HG03442 (cell line): ENCODE results near the gene EDN3.

Experiments
- ATAC-seq: cut with Tn5 transposase; IDR thresholded peaks from one replicate; pipeline ENCODE4 v1.9.1; 2021; ENCODE audit warnings: mild to moderate bottlenecking, moderate library complexity; ENCODE audit not compliant: unreplicated experiment

Gene EDN3

GRCh38 chr20:59307270-59307669, 6.9 kb downstream of the EDN3 start:
- no peak for ATAC-seq

DNA sequence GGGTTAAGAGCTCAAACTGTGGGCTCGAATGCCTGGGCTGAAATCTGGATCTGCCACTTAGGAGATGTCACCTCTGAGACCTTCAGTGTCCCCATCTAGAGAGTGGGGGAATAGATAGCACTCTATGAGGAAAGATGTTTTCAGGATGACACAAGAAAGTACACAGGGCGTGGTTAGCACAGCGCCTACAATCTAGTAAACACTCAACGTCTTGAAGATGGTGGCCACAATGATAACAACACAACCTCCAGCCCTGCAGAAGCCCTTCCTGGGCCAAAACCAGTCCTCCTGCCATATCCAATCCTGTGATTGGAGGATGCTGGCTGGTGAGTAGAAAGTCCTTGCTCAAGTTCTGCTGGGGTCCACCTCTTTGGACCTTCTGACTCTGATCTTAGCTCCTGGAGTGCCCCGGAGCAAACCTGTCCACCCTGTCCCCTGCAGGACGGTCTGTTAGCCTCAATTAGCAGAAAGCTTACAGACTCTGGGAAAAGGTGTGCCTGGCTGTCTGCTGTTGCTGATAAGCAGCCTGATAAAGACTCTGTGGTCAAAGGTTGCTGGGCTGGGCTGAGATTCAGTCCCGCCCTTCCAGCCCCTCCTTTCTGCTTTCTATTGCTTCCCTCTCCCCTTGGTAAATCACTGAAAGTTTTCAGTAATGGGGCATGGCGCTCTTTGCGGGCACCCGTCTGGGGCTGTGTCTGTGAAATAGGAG, 8.2 kb downstream of the EDN3 start:
- ATAC-seq, result no peak

GRCh38 chr20:59309218-59309617, 8.8 kb downstream of the EDN3 start:
- ATAC-seq, result no peak

- no peak for ATAC-seq
These were observed 14.6 kb downstream of the EDN3 start for GRCh38 chr20:59314997-59315396.

DNA sequence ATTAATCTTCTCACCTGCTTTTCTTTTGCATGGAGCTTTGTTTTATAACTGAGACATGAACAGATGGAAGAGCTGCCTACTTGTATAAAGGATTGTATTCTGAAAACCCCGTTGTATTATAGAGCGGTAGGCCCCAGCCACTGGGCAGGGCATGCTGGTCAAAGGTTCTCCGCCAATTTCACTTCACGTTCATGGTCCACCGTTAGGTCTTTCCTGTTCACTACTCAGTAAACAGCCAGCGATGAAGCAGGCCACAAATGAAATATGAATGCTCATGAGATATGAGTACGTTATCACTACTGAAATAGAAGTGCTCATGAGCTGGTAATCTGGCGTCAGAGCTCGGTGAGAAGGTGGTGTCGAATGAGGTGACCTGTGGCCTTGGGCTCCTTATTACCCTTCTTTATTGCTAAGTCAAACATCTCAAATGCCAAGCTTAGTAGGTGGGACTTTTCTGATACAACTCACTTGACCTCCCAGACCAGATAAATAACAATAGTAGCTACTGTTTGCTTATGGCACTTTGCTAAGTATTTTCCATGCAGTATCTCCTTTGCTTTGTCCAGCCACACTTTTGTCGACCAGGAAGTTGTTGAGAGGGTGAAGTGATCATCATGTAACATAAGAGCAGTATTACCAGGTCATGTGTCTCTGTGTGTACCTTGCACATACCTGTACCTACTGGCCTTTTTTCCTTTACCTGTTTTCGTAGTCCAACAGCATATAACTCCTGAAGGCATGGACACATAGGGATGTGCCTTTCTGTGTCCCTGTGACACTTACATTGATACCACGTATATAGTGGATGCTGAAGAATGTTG, 16.7 kb downstream of the EDN3 start:
- no peak for ATAC-seq

DNA sequence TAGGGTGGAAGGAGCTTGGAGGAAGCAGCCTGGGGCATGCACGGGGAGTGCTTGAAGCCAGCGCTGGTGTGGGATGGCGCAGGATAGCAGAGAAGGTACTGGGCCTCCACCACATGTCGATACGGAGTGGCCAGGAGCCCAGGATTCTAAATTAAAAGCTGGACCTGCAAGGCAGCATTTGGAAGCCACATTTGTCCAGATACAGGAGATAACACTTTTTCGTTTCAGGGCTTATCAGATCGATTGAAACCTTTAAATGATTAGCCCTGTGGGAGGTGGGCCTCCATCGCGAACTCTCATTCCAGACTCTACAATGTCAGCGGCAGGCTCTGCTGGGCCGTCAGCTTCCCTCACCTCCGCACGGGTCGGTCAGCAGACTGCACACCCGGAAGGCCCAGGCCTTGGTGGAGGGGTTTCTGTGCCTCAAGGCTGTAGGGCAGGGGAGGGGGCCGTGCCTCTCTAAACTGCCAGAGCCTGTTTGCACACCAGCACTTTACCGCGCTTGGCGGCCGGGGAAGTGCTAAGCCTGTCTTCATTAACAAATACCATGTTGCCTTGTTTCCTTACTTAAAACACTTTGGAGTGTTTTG, 17.9 kb downstream of the EDN3 start:
- no peak for ATAC-seq

- no peak for ATAC-seq
These were observed 18.4 kb downstream of the EDN3 start for GRCh38 chr20:59318803-59319202.

GRCh38 chr20:59320426-59320825, 20.0 kb downstream of the EDN3 start:
- ATAC-seq, result no peak

DNA sequence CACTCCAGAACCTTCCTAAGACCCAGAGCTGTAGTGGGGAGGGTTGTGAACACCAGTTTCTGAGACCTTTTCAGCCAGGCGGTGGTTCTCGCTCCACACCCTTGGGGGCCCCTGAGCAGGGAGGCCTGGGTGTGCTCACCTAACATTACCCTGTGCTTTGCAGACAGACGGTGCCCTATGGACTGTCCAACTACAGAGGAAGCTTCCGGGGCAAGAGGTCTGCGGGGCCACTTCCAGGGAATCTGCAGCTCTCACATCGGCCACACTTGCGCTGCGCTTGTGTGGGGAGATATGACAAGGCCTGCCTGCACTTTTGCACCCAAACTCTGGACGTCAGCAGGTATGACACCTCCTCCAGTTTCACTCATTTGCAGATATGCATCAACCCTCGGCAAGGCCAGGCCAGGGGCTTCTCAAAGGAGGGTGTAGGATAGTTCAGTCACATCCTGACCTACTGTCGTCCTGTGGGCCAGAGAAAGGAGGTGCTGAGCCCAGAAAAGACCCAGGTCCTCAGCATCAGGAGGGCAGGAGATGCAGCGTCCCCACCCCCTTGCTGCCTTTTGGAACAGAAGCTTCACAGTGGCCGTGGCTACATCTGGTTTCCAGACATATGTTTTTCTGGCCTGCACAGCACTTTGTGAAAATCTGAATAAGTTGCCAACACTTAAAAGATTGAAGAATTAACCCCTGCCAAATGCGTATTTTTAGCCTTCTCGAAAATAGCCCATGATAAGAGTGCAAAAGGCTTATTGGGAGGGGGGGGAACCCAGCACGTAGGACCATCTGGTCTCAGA, 20.6 kb downstream of the EDN3 start:
- ATAC-seq, result no peak

- ATAC-seq, result no peak
These were observed 21.7 kb downstream of the EDN3 start for GRCh38 chr20:59322081-59322480.

GRCh38 chr20:59322585-59323454, 22.4 kb downstream of the EDN3 start:
- no peak for ATAC-seq

- no peak for ATAC-seq
These were observed 23.3 kb downstream of the EDN3 start for GRCh38 chr20:59323731-59324130.

DNA sequence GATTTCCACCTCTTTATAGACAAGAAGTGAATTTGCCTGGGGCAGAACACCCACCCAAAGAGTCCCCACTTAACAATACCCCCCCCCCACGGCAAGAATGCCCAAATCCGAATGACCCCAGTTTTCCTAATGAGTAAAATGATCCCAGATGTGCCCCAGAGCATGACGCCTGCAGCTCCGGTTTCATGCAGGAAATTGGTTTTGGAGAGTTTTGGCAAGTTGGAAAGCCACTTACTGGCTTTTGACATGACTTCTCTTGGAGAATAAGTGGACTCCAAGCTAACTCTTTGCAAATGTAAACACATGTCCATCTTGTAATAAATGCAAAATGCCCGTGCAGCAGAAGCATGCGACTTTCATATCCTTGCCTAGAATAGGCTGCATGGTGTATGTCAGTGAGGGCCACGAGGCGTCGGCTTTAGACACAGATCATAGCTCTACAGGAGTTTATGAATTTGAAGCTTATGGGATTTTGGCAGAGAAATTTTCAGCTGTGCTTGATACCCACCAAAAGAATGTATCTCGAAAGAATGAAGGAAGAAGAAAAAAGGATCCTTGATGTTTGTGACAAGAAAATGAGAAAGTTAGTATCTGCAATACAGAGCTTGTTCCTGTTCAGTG, 24.2 kb downstream of the EDN3 start:
- ATAC-seq, result no peak

- ATAC-seq, result no peak
These were observed 24.7 kb downstream of the EDN3 start for GRCh38 chr20:59325142-59325523.

GRCh38 chr20:59326188-59326587, 25.8 kb downstream of the EDN3 start:
- no peak for ATAC-seq

DNA sequence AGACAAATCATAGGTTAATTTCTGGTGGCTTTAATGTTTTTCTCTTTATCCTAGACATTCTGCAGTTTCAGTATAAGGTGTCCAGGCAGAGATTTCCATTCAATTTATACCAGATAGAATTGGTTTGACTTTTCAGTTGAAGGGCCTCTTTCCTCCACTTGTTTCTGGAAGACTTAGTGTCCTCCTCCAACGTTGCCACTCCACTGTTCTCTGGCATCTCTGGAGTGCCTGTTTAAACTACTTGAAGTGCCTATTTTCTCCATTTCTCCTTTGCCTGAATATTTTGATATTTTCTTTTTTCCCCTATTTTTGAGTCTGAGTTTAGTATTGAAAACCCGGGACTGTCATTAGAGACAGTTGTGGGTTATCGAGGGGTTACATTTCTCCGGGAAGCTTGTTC, 27.7 kb downstream of the EDN3 start:
- no peak for ATAC-seq

- no peak for ATAC-seq
These were observed 31.4 kb downstream of the EDN3 start for GRCh38 chr20:59331721-59332329.

- no peak for ATAC-seq
These were observed 32.9 kb downstream of the EDN3 start for GRCh38 chr20:59333260-59333845.

- no peak for ATAC-seq
These were observed 33.5 kb downstream of the EDN3 start for GRCh38 chr20:59333951-59334350.
